Activated CD4-positive, alpha-beta T cell treated with anti-CD3 and anti-CD28 coated beads, Interleukin-2, amount 50 U/mL, for 4 hours (primary cell): ENCODE data around the gene PDC.

ENCODE experiments used
- DNase-seq, 2 experiments: peaks; one replicate each; pipeline ENCODE4 v3.0.0-alpha.2; 2020

PDC gene

GRCh38 chr1:186461014-186461413, at the start of gene PDC:
PDC (minus strand) TSS chr1:186461114; CDS start chr1:186449459, 11,655 bp downstream.
- no peak for DNase-seq

- DNase-seq: no peak
These were observed 42.3 kb upstream of the PDC start for GRCh38 chr1:186503190-186503589.

GRCh38 chr1:186502087-186502486, 41.2 kb upstream of the PDC start:
- no peak for DNase-seq

GRCh38 chr1:186500804-186501203, 39.9 kb upstream of the PDC start:
- DNase-seq: no peak

- no peak for DNase-seq
These were observed 38.7 kb upstream of the PDC start for GRCh38 chr1:186499571-186499970.

- no peak for DNase-seq
These were observed 37.9 kb upstream of the PDC start for GRCh38 chr1:186498695-186499389.

GRCh38 chr1:186498071-186498470, 37.2 kb upstream of the PDC start:
- DNase-seq: no peak

GRCh38 chr1:186497651-186498050, 36.7 kb upstream of the PDC start:
- no peak for DNase-seq

- DNase-seq: no peak
These were observed 35.4 kb upstream of the PDC start for GRCh38 chr1:186496171-186496851.

- no peak for DNase-seq
These were observed 33.9 kb upstream of the PDC start for GRCh38 chr1:186494832-186495271.

GRCh38 chr1:186492531-186493291, 31.8 kb upstream of the PDC start:
- no peak for DNase-seq

- DNase-seq: no peak
These were observed 30.4 kb upstream of the PDC start for GRCh38 chr1:186491336-186491735.

GRCh38 chr1:186487163-186487562, 26.2 kb upstream of the PDC start:
- DNase-seq: no peak

GRCh38 chr1:186486061-186486460, 25.1 kb upstream of the PDC start:
- no peak for DNase-seq

- DNase-seq: no peak
These were observed 22.6 kb upstream of the PDC start for GRCh38 chr1:186483561-186483960.

- peak; percentile 1 to 5 for DNase-seq
These were observed 21.8 kb upstream of the PDC start for GRCh38 chr1:186482661-186483255.

- no peak for DNase-seq
These were observed 20.5 kb upstream of the PDC start for GRCh38 chr1:186481303-186481888.

- no peak for DNase-seq
These were observed 18.2 kb upstream of the PDC start for GRCh38 chr1:186479162-186479561.

- DNase-seq: no peak
These were observed 15.5 kb upstream of the PDC start for GRCh38 chr1:186476264-186477040.

- no peak for DNase-seq
These were observed 13.3 kb upstream of the PDC start for GRCh38 chr1:186474208-186474607.

GRCh38 chr1:186473047-186473446, 12.1 kb upstream of the PDC start:
- no peak for DNase-seq

- DNase-seq: no peak
These were observed 5.0 kb upstream of the PDC start for GRCh38 chr1:186465946-186466345.
